SK-N-MC (cell line): Measurements from ENCODE around the gene SAPCD2.

Source experiments
- EZH2 ChIP-seq: fragments of 200-600 bp; sonication (generic); IDR thresholded peaks from one replicate; pipeline ENCODE4 v1.6.1; 2017; ENCODE audit warnings: antibody characterized with exemption
- FOXP2 ChIP-seq: optimal IDR thresholded peaks from 2 replicates; pipeline ENCODE3; 2011; ENCODE audit warnings: mild to moderate bottlenecking, moderate library complexity; ENCODE audit not compliant: insufficient read depth; ENCODE audit errors: extremely low read length, control extremely low read depth
- POLR2AphosphoS5 ChIP-seq: IDR thresholded peaks from 2 replicates; pipeline ENCODE4 v1.6.1; 2012; ENCODE audit warnings: mild to moderate bottlenecking, low read depth, low read length, borderline replicate concordance

DNA sequence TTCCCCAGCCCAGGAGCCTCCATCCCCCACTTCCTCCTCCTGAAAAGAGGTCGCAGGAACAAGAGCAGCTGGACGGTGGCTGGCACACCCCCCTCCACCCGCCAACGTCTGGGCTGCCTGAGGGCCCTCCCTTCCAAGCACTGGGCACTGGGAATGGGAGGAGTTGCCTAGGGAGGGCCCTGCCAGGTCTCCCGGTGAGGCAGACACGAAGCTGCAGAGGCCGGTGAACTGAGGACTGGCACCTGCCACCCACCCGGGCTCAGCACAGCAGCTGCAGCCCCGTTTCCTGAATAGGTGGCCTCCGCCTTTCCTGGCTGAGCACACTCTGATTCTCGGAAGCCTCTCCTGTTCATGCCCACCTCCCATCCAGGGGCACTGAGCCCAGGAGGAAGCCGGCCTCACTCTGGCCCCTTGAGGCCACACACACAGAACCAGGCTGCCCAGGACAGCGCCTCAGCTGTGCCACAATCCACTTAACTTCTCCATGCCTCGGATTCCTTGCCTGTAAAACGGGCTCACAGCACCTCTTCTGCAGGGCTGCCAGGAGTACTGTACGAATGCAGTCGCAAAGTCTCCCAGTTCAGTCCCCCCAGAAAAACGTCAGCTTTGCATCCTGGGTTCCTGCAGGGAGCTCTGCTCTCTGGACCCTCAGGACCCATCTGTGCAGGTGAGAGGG lies 25.7 kb downstream of the SAPCD2 start:
- TF ChIP-seq POLR2AphosphoS5 (no peak), EZH2 (no peak), FOXP2 (no peak)
